HG03097 (cell line): ENCODE data around the gene SPACA7.

ENCODE experiments used
- ATAC-seq: cut with Tn5 transposase; IDR thresholded peaks from one replicate; pipeline ENCODE4 v1.9.1; 2021; ENCODE audit not compliant: unreplicated experiment, low FRiP score

SPACA7 gene

GRCh38 chr13:112376050-112376681 is at the start of gene SPACA7:
TSS of gene SPACA7 (plus strand) at chr13:112376355. CDS start at chr13:112376386, 31 bp downstream.
- no peak for ATAC-seq

- no peak for ATAC-seq
Observed at GRCh38 chr13:112326821-112327370, 49.3 kb upstream of the SPACA7 start.

- ATAC-seq: no peak
Observed at GRCh38 chr13:112328936-112329335, 47.2 kb upstream of the SPACA7 start.

GRCh38 chr13:112329376-112329775 is 46.8 kb upstream of the SPACA7 start:
- ATAC-seq: no peak

GRCh38 chr13:112330066-112330465 is 46.1 kb upstream of the SPACA7 start:
- no peak for ATAC-seq

- no peak for ATAC-seq
Observed at GRCh38 chr13:112330479-112331381, 45.4 kb upstream of the SPACA7 start.

GRCh38 chr13:112331675-112332074 is 44.5 kb upstream of the SPACA7 start:
- no peak for ATAC-seq

GRCh38 chr13:112332727-112333126 is 43.4 kb upstream of the SPACA7 start:
- no peak for ATAC-seq

GRCh38 chr13:112333756-112334543 is 42.2 kb upstream of the SPACA7 start:
- no peak for ATAC-seq

- no peak for ATAC-seq
Observed at GRCh38 chr13:112335135-112335534, 41.0 kb upstream of the SPACA7 start.

- no peak for ATAC-seq
Observed at GRCh38 chr13:112341446-112341845, 34.7 kb upstream of the SPACA7 start.

- ATAC-seq: no peak
Observed at GRCh38 chr13:112341976-112342735, 34.0 kb upstream of the SPACA7 start.

GRCh38 chr13:112342841-112343361 is 33.3 kb upstream of the SPACA7 start:
- ATAC-seq: no peak

GRCh38 chr13:112343591-112343990 is 32.6 kb upstream of the SPACA7 start:
- no peak for ATAC-seq

GRCh38 chr13:112345826-112346172 is 30.4 kb upstream of the SPACA7 start:
- ATAC-seq: no peak

GRCh38 chr13:112346173-112346898 is 29.8 kb upstream of the SPACA7 start:
- ATAC-seq: no peak

GRCh38 chr13:112346899-112347229 is 29.3 kb upstream of the SPACA7 start:
- no peak for ATAC-seq

- ATAC-seq: no peak
Observed at GRCh38 chr13:112347986-112348385, 28.2 kb upstream of the SPACA7 start.

GRCh38 chr13:112348642-112349345 is 27.4 kb upstream of the SPACA7 start:
- no peak for ATAC-seq
